Left hindlimb (tissue), 1 donor: Measurements from ENCODE around the gene GH1.
"Not testable (repeated sequence)": the region's sequence is repeated elsewhere in the genome, so short reads cannot be mapped to it uniquely, and the experiment has no call there.

ENCODE experiments used
- DNase-seq: peaks from one replicate; pipeline ENCODE4 v3.0.0-alpha.2; 2018

GH1 gene

GRCh38 chr17:63894021-63894420, 24.6 kb downstream of the GH1 start:
- DNase-seq, result not testable (repeated sequence)

GRCh38 chr17:63892316-63893037, 26.2 kb downstream of the GH1 start:
- DNase-seq, result not testable (repeated sequence)

- not testable (repeated sequence) for DNase-seq
These were observed 29.4 kb downstream of the GH1 start for GRCh38 chr17:63889026-63889848.

- not testable (repeated sequence) for DNase-seq
These were observed 33.5 kb downstream of the GH1 start for GRCh38 chr17:63885119-63885518.

GRCh38 chr17:63882626-63883126, 36.0 kb downstream of the GH1 start:
- not testable (repeated sequence) for DNase-seq

- DNase-seq, result no peak
These were observed 36.6 kb downstream of the GH1 start, which contains the start of gene GH2 for GRCh38 chr17:63881935-63882601. GH2 (minus strand) TSS chr17:63881944; CDS start chr17:63881801, 143 bp downstream.

GRCh38 chr17:63881337-63881736, 37.3 kb downstream of the GH1 start:
- DNase-seq, result not testable (repeated sequence)

- DNase-seq, result no peak
These were observed 37.9 kb downstream of the GH1 start for GRCh38 chr17:63880706-63881105.

GRCh38 chr17:63878413-63878812, 40.2 kb downstream of the GH1 start:
- DNase-seq, result not testable (repeated sequence)

GRCh38 chr17:63874693-63875092, 43.9 kb downstream of the GH1 start:
- DNase-seq, result not testable (repeated sequence)

GRCh38 chr17:63874061-63874626, 44.5 kb downstream of the GH1 start:
- DNase-seq, result not testable (repeated sequence)

- not testable (repeated sequence) for DNase-seq
These were observed 45.1 kb downstream of the GH1 start, which contains the start of gene CSH2 for GRCh38 chr17:63873577-63873976. CSH2 (minus strand) TSS chr17:63873677; CDS start chr17:63873614, 63 bp downstream.

- not testable (repeated sequence) for DNase-seq
These were observed 46.8 kb downstream of the GH1 start for GRCh38 chr17:63871646-63872365.

GRCh38 chr17:63870292-63870665, 48.4 kb downstream of the GH1 start:
- not testable (repeated sequence) for DNase-seq

GRCh38 chr17:63869491-63870291, 48.9 kb downstream of the GH1 start:
- not testable (repeated sequence) for DNase-seq
